ENCODE results near the gene ADAMTSL2.

The ADAMTSL2 gene

DNA sequence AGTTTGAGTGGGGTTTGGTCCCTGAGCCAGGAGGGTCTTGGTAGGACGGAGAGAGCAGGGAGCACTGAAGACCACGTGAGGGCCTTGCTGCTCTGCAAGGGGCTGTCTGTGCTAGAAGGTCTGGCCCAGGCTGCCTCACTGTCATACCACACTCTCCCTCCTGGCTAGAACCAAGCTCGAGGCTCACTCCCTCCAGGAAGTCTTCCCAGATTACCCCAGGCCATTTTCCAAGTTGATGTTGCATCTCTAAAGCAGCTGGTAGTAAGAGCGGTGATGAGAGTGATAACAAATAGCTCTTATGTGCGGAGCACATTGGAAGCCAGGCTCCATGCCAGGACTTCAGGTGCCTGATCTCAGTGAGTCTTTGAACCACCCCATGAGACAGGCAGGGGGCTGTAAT is 16.3 kb upstream of the ADAMTSL2 start:
- no peak overlapping the region for H3K4me3 ChIP-seq (ENCODE audit: low read depth, low read length)
- TF ChIP-seq, protein P1, sequence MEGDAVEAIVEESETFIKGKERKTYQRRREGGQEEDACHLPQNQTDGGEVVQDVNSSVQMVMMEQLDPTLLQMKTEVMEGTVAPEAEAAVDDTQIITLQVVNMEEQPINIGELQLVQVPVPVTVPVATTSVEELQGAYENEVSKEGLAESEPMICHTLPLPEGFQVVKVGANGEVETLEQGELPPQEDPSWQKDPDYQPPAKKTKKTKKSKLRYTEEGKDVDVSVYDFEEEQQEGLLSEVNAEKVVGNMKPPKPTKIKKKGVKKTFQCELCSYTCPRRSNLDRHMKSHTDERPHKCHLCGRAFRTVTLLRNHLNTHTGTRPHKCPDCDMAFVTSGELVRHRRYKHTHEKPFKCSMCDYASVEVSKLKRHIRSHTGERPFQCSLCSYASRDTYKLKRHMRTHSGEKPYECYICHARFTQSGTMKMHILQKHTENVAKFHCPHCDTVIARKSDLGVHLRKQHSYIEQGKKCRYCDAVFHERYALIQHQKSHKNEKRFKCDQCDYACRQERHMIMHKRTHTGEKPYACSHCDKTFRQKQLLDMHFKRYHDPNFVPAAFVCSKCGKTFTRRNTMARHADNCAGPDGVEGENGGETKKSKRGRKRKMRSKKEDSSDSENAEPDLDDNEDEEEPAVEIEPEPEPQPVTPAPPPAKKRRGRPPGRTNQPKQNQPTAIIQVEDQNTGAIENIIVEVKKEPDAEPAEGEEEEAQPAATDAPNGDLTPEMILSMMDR (IDR thresholded peaks at IDR 0.05; ENCODE audit: low read depth, low read length, missing control alignments): no peak
- DNase-seq (ENCODE audit: low read depth): no peak
- in situ Hi-C loops (cut with HindIII; ENCODE audit: low sequenced_read_pairs): no loop called here

DNA sequence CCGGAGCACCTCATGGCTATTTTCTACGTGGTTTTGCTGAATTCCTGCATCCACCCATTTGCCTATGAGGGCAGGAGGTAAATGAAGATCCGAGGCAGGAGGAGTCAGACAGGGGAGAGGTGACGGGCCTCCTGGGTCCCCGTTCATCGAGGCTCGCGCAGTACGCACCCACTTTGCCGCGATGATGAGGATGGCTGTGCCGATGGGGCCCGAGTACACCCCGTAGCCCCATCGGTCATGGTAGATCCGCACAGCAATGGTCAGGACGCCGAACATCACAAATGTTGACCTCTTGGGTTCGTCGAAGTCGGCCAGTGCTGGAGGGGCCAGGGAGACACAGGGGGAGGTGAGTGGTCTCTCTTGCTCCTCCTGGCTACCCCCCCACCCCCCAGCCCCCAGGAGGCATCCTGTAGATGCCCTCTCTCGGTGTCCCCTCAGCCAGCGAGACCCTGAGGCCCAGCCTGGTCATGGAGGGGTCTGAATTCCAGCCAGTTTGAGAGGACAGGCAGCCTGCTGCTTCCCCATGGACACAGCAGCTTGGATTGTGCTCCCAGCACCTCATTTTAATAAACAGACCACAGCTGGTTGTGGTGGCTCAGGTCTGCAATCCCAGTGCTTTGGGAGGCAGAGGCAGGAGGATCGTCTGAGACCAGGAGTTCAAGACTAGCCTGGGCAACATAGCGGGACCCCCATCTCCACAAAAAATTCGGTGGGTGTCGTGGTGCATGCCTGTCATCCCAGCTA is 15.6 kb upstream of the ADAMTSL2 start:
- no peak for DNase-seq (ENCODE audit: low read depth)
- H3K4me3 ChIP-seq (ENCODE audit: low read depth, low read length): no peak overlapping the region
- TF ChIP-seq, protein P1 (IDR thresholded peaks at IDR 0.05; ENCODE audit: low read depth, low read length, missing control alignments): no peak
- in situ Hi-C loops (cut with HindIII; ENCODE audit: low sequenced_read_pairs): no loop called here

DNA sequence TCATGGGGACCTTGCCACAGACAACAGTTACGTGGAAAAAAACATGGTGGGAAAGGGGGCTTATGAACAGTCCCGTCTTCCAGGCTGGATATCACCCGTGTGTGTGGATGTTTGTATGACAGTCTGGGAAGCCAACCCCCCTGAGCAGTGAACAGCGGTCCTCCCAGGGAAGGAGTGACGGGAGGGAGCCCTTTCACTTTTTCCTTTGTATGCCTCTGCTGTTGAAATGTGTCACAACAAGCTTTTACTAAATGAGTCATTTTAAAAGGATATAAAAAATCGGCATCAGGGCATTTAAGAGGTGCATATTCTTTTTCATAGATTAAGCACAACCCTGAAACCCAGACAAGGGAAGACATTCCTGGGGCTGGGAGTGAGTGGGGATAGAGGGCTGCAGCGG is 14.8 kb upstream of the ADAMTSL2 start:
- TF ChIP-seq, protein P1 (IDR thresholded peaks at IDR 0.05; ENCODE audit: low read depth, low read length, missing control alignments): no peak
- in situ Hi-C loops (cut with HindIII; ENCODE audit: low sequenced_read_pairs): no loop called here
- no peak for DNase-seq (ENCODE audit: low read depth)
- H3K4me3 ChIP-seq (ENCODE audit: low read depth, low read length): no peak overlapping the region

DNA sequence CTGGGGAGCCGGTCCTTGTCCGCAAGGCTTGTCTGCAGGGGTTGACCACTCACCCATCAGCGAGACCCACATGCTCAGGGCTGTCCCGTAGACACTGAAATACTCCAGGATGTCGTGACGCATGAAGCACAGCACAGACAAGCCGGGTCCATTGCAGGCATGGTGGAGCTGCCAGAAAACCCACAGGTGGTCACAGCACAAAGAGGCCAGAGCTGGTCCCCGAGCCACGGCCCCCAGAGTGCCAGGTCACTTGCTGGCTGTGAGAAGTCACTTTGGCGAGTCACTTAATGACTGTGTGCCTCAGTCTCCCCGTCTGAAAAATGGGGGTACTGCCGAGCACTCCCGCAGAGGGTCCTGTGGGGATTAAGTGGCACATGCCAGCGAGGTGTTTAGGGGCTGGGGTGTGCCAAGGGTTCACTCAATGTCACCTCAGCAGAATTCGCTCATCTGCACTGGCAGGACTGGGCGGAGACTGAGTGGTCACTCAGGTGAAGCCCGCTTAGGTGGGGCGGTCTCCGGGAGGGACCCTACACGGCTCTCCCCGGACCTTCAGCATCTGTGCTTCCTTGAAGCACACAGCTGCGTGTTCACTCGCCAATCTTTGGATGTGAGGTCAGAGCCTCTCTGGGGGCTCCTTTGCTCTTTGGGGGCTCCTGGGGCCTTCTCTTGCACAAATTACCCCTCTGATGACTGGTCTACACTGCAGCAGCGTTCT is 14.2 kb upstream of the ADAMTSL2 start:
- H3K4me3 ChIP-seq (ENCODE audit: low read depth, low read length): no peak overlapping the region
- in situ Hi-C loops (cut with HindIII; ENCODE audit: low sequenced_read_pairs): no loop called here
- TF ChIP-seq, protein P1 (IDR thresholded peaks at IDR 0.05; ENCODE audit: low read depth, low read length, missing control alignments): no peak
- DNase-seq (ENCODE audit: low read depth): no peak

DNA sequence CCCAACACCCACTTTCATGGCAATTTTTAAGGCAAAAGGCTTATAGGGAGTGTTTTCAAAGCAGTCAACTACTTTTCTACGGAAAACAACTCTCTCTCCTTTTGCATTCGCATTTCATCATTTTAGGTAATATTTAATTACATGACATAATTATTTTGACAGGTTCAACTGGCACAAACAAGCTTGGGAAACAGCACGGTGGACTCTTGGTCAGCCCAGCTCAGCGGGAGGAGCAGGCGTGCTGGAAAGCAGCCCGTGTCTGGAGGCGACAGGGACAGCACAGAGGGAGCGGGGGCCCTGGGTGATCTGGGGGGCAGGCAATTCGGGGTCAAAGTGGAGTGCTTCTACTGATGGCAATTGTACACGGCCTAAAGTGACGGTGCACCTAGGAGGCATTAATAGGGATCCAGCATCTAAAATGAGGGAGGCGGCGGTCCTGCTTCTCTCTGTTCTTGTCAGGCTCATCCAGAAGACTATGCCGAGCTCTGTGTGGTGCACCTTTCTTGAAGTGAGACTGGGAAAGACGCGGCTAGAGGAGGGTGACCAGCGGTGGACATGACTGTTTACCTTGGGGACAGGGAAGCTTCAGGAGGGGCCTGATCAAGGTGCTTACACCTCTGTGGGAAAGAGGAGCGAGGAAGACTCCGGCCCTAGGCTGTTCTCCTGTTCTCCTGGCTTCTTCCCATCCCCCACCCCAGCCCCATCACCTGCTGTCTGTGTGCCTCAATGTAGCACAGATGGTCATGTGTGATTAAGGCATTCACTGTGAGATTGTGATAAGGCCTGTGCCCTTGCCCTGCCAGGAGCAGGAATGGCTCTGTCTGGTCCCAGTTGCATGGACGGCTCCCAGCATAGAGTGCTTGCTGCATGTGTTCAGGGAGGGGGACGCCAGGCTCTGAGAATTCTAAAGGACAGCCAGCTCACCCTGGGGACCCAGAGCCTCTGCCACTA is 13.1 kb upstream of the ADAMTSL2 start:
- in situ Hi-C loops (cut with HindIII; ENCODE audit: low sequenced_read_pairs): no loop called here
- TF ChIP-seq, protein P1 (IDR thresholded peaks at IDR 0.05; ENCODE audit: low read depth, low read length, missing control alignments): no peak

More for the DNA sequence above, 13.1 kb upstream of the ADAMTSL2 start:
- DNase-seq (ENCODE audit: low read depth): no peak
- no peak overlapping the region for H3K4me3 ChIP-seq (ENCODE audit: low read depth, low read length)

Measured in astrocyte of the cerebellum (primary cell).